ENCODE measurements around the gene PLCE1.

PLCE1 gene

DNA sequence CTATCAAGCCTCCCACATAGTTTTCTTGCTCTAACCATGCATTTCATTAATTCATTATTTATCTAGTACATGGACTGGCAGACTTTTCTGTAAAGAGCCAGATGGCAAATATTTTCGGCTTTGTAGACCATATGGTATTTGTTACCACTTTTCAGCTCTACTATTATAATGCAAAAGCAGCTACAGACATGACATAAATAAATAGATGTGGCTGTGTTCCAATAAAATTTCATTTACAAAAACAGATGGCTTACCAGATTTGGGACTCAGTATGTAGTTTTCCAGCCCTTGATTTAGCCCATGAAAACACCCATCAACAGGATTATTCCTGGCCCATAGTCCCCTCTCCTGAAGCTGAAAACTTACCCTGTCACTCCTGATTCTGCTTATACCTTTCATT lies 32.1 kb downstream of the PLCE1 start:
- no peak for DNase-seq

DNA sequence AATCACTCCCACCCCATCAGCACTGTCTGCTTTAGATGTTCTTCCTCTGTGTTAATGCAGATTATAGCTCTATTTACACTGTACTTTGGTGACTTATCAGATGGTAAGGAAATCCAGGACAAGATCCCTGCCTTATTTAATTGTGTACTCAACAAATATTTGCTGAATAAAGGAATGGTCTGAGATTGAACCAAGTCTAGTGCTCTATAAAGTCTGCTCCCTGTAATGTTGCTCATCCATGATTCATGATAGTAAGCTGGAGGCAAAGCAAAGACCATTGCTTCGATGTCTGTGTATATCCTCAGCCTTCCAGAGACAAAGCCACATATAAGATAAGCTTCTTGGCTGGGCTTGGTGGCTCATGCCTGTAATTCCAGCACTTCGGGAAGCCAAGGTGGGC lies 33.5 kb downstream of the PLCE1 start:
- DNase-seq, result no peak

DNA sequence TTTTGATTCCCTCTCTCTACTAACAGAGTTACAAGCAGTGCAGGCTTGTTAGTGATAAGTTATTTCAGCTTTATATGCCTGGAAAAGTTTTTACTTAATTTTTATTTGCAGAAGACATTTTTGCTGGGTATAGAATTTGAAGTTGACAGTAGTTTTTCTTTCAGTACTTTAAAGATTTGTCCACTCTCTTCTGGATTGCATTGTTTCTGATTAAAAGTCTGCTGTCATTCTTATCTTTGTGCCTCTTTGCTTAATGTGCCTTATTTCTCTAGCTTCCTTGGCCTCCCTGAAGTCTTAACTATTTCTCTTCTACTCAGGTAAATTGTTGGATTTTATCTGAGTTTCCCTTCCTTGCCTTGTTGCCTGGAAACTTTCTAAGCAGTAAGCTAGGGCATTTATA lies 36.2 kb downstream of the PLCE1 start:
- no peak for DNase-seq

DNA sequence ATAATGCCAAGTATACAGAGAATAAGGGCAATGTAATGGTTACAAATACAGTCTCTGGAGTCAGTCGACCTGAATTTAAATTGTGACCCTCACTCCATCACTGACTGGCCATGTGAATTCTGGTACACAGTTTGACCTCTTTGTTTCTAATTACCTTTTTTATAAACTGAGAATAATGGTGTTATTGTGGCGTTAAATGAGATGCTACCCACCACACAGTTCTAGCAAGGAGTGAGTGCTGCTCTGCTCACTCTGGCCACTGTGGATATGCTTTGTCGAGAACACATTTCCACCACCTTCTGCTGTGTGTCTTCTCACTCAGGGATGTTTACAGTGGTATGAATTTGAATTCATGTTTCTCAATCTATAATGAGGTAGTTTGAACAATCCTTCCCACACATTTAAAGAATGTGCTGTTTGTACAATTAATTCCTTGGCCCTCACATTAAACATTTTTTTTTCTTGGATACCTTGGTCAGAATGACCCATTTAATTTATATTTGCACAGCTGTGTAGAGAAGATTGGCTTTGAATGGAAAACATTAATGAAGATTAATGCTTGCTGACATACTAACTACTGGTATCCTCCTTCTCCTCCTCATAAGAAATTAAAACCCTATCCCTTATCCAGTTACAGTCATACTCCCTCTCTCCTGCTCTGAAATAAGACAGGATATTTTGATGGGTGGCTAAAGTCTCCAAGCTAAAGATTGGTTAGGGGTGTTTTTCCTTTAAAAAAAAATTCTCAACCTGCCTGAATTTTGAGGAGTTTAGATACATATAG lies 42.4 kb downstream of the PLCE1 start:
- DNase-seq, result no peak

DNA sequence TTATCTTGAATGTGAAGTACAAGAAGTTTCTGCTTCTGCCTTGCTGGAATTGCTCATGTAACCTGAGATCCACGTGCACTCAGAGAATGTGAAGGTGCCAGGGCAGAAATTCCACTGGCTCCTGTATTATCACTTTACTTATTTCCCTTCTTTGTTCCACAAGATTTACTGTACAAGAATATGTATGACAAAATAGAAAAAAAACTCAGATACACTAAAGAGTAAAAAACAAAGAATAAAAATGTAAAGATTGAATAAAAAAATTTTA lies 43.0 kb downstream of the PLCE1 start:
- DNase-seq, result peak; percentile 20

DNA sequence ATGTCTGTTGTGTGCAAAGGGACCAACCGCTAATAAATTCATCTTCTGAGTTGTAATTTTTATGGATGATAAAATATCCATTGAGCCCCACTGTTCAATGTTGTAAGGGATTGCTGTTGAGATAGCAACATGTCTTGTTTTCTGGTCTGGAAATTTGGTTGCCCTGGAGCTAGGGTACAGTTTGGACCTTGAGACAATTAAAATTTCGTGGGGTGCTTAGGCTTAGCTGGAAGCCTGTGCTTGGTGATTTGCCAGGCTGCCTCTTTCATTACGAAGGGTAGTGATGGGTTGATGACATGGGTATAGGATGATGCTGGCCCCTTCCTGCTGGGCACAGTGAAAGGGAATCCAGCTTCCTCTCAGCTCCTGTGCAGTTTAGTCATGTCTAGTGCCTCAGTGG lies 43.6 kb downstream of the PLCE1 start:
- DNase-seq, result no peak

DNA sequence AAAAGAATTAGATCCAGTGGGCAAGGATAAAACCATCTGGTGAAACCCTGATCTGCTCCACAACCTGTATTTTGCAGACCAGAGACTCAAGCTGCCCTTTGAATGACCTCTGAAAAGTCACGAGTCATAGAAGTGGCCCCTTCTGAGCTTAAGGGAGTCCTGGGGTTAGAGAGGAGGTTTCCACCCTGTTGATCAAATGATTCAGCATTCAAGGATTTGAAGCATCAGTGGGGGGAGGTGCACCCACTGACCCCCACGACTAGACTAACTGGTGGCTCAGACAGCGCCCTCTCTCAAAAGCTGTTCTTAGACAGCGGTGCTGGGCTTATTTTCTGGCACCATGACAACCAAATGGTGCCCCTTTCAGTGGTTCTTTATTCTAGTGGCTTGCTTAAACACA lies 44.3 kb downstream of the PLCE1 start:
- peak; percentile 51 for DNase-seq

DNA sequence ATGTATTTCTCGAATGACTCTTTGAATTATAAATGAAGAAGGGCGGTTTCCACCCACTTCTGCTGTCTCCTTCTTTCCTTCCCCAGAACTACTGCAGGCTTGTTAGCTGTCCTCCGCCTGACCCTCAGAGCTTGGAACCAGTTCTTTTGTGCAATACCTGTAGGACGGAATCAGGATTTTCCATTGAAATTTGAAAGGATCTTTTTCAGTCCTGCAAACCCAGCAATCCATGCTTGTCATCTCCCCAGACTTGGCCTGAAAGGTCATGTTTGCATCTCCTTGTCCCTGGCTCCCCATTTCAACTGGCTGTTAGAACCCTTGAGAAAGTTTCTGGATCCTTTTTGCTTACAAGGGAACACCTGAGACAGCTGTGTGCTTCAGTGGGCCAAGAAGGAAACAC lies 47.5 kb downstream of the PLCE1 start:
- no peak for DNase-seq

DNA sequence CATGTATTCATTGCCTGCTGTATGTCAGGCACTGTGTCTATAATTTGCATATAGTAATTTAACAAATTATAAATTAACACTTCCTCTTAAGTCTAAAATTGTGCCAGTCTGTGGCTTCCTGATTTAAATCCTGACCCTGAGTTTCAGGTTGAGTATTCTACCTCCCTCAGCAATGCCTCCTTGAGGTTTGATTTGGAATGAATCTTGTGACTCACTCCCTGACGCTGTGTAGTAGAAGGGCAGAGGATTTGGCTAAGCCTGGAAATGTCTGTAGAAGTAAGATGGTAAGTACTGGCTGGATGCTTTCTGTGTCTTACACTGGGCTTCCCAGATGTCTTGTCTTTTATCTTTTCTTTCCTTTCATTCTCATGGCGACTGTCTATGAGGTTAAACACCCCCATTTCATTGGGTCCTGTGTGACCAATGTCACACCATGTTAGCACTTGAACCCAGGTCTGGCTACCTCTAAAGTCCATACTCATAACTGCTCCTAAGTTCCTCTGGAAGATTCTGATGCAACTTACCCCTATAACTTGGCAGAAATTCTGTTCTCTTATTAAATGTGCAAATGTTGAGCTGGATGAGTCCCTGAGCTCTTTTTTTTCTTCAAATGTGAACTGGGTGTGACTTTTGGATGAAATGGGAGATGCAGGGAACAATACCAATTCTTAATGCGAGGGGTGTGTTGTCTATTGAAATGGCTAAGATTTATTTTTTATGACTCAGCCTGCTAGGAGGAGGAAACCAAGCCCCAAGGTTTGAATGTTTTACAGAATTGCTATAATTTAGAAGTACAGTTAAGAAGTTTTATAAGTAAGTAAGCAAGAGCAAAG lies 48.5 kb downstream of the PLCE1 start:
- DNase-seq, result peak; percentile 34

DNA sequence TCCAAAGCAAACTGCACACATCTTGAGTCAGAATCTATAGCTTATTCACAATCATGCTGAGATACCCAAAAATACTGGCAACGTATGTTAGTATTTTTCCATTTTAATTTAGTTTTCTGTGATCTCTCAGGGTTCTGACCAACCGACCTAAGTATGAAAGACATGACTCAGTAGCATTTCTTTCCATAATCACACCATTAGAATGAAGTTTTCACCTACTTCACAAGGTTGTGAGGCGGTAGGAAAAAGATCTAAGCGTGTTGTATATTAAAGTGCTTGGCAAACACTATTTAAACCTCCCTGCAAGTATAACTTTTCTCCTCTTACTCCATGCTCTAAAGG lies 49.1 kb downstream of the PLCE1 start:
- no peak for DNase-seq
